Hepatocyte (in vitro differentiated cells): ENCODE measurements around the gene ABHD1. TPM values are rescaled to one million over a fixed set of nuclear protein-coding genes. Genes with fewer than 3 reads are reported as not detected.

Experiments
- DNase-seq: peaks from one replicate; pipeline ENCODE4 v3.0.0-alpha.2; 2016; ENCODE audit warnings: low spot score
- H2AFZ ChIP-seq: fragments of 200-600 bp; sonication (generic); 2 replicates; pipeline ENCODE4 v1.6.0; 2016; ENCODE audit warnings: antibody characterized with exemption, mild to moderate bottlenecking
- H3K27ac ChIP-seq: fragments of 200-600 bp; sonication (generic); 2 replicates; pipeline ENCODE4 v1.5.1; 2016; ENCODE audit warnings: mild to moderate bottlenecking
- H3K27me3 ChIP-seq: fragments of 200-600 bp; sonication (generic); 2 replicates; pipeline ENCODE4 v1.6.1; 2016
- H3K36me3 ChIP-seq: fragments of 200-600 bp; sonication (generic); replicated peaks from 2 replicates; pipeline ENCODE4 v1.5.1; 2016; ENCODE audit warnings: low read depth; ENCODE audit not compliant: insufficient read depth
- H3K4me1 ChIP-seq: fragments of 200-600 bp; sonication (generic); 2 replicates; pipeline ENCODE4 v1.5.1; 2016; ENCODE audit warnings: mild to moderate bottlenecking, moderate library complexity; ENCODE audit not compliant: insufficient read depth
- H3K4me2 ChIP-seq: fragments of 200-600 bp; sonication (generic); 2 replicates; pipeline ENCODE4 v1.6.0; 2016
- H3K4me3 ChIP-seq: fragments of 200-600 bp; sonication (generic); 2 replicates; pipeline ENCODE4 v1.5.1; 2016; ENCODE audit warnings: mild to moderate bottlenecking
- H3K79me2 ChIP-seq: fragments of 200-600 bp; sonication (generic); 2 replicates; pipeline ENCODE4 v1.6.0; 2017; ENCODE audit warnings: mild to moderate bottlenecking
- H3K9me2 ChIP-seq: fragments of 200-600 bp; sonication (generic); replicated peaks from 2 replicates; pipeline ENCODE4 v1.6.0; 2017; ENCODE audit warnings: mild to moderate bottlenecking; ENCODE audit not compliant: insufficient read depth
- H3K9me3 ChIP-seq: fragments of 200-600 bp; sonication (generic); 2 replicates; pipeline ENCODE4 v1.5.1; 2016; ENCODE audit warnings: low read depth, mild to moderate bottlenecking
- H4K20me1 ChIP-seq: fragments of 200-600 bp; sonication (generic); 2 replicates; pipeline ENCODE4 v1.6.0; 2016; ENCODE audit warnings: mild to moderate bottlenecking; ENCODE audit not compliant: insufficient read depth, poor library complexity, severe bottlenecking
- EZH2 ChIP-seq: fragments of 200-600 bp; sonication (generic); IDR thresholded peaks from 2 replicates; pipeline ENCODE4 v1.6.1; 2016; ENCODE audit warnings: antibody characterized with exemption, mild to moderate bottlenecking, borderline replicate concordance
- EZH2phosphoT487 ChIP-seq: fragments of 200-600 bp; sonication (generic); IDR thresholded peaks from one replicate; pipeline ENCODE4 v1.6.1; 2018; ENCODE audit warnings: antibody characterized with exemption, mild to moderate bottlenecking, low read depth, moderate library complexity; ENCODE audit not compliant: unreplicated experiment, severe bottlenecking
- WGBS: methylation state at CpG from one replicate; pipeline ENCODE4 v1.1.6; 2016; ENCODE audit warnings: low lambda C conversion rate; ENCODE audit errors: missing lambda C conversion rate; 5-methylcytosine and 5-hydroxymethylcytosine counted together
- polyA plus RNA-seq: library from polyadenylated mRNA; unstranded; fragments of >200 nt; fragmentation: Nextera tagmentation; extraction: Ambion mirVana; gene quantifications from 2 replicates; pipeline ENCODE4 v1.2.1, GENCODE V29; 2016
- total RNA-seq: library from RNA; depleted of rRNA; stranded (reverse); fragments of >200 nt; gene quantifications from 2 replicates; pipeline ENCODE4 v1.2.3, GENCODE V29; 2014
- TF ChIP-seq, protein P1 (sequence below): fragments of 200-600 bp; sonication (generic); IDR thresholded peaks from 2 replicates; pipeline ENCODE4 v1.5.1; 2016; ENCODE audit warnings: antibody characterized with exemption, mild to moderate bottlenecking; ENCODE audit not compliant: poor library complexity

The ABHD1 gene
- total and polyA plus RNA-seq, 2 experiments from 2014 or later, result 0.03 to 0.58 TPM

DNA sequence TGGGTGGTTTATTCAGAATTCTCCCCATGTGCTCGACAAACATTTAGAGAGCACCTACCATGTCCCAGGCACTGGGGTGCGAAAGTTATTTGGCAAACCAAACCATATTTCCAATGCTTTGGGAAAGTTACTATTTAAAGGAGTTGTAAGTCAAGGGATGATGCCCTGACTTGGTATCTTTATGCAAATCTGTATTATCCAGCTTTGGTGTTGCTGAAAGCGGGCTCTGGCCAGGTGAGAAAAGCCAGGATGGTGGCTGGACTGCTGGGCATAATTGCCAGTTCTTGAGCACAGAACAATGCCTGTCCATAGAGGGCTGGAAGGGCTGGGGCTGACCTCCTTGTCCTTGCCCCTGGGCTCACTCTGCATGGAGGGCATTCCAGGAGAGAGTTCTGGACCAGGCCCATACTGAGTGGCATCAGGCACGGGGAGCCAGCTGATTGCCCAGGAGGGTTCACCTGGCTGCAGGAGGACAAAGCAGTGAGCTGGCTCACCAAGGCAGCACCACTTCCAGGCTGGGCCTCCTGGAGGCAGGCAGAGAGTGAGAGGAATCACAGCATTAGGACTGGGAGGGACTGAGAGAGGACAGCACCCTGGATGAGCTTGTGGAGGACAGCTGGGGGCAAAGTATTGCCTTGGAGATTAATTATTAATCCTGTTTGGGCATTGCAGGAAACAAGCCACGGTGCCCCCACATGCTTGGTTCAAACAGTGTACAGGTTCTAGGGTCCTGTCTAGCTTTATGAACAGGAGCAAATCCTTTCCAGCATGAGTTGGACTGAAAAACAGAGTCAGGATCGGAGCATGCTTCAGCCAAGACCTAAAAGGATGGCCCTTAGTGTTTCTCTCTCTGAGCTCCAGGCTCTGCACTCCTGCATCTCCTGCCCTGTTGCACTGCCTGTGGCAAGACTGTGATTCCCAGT is 29.9 kb upstream of the ABHD1 start:
- Histone ChIP-seq H3K79me2 (no peaks in the 10 kb centered on the region), H3K4me1 (peaks cover 24% of the 10 kb centered on the region), H3K36me3 (no peaks in the 10 kb centered on the region), H4K20me1 (no peaks in the 10 kb centered on the region), H3K9me3 (no peaks in the 10 kb centered on the region), H3K9me2 (no peaks in the 10 kb centered on the region), H3K4me3 (no peak overlapping the region), H2AFZ (no peak overlapping the region), H3K27me3 (no peaks in the 10 kb centered on the region), H3K4me2 (peak overlapping the region; percentile 45), H3K27ac (peak overlapping the region; percentile 57)
- DNase-seq, result peak; percentile 45
- TF ChIP-seq EZH2phosphoT487 (no peak), EZH2 (no peak)
- TF ChIP-seq, protein P1, sequence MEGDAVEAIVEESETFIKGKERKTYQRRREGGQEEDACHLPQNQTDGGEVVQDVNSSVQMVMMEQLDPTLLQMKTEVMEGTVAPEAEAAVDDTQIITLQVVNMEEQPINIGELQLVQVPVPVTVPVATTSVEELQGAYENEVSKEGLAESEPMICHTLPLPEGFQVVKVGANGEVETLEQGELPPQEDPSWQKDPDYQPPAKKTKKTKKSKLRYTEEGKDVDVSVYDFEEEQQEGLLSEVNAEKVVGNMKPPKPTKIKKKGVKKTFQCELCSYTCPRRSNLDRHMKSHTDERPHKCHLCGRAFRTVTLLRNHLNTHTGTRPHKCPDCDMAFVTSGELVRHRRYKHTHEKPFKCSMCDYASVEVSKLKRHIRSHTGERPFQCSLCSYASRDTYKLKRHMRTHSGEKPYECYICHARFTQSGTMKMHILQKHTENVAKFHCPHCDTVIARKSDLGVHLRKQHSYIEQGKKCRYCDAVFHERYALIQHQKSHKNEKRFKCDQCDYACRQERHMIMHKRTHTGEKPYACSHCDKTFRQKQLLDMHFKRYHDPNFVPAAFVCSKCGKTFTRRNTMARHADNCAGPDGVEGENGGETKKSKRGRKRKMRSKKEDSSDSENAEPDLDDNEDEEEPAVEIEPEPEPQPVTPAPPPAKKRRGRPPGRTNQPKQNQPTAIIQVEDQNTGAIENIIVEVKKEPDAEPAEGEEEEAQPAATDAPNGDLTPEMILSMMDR, result no peak
- WGBS, result 78% methylated on average over 6 of the region's 6 CpGs

DNA sequence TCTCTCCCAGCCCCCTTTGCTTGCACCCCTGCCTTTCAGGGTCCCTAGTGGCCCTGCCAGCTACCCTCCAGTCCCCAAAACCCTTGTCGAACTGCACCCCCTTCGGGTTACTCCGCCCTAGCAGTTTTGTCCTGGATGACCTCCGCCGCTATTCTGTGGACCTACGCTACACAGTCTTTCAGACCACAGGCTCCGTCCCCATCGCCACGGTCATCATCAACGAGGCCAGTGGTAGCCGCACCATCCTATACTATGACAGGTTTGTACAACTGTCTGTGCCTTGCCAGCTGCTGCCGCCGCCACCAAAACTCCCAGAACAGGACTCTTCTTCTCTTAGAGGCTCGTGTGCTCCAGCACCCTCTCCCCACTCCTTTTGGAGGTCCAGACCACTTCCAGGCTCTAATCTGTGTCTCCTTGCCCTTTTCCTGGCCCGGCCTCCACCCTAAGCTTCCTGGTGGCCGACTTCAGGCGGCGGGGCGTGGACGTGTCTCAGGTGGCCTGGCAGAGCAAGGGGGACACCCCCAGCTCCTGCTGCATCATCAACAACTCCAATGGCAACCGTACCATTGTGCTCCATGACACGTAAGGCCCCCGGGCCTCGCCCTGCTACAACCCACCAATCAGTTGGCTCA is 29.1 kb upstream of the ABHD1 start:
- H3K4me1 ChIP-seq, result peaks cover 24% of the 10 kb centered on the region
- no peaks in the 10 kb centered on the region for H3K27me3 ChIP-seq
- H3K27ac ChIP-seq, result no peak overlapping the region
- H4K20me1 ChIP-seq, result no peaks in the 10 kb centered on the region
- no peaks in the 10 kb centered on the region for H3K79me2 ChIP-seq
- no peaks in the 10 kb centered on the region for H3K9me3 ChIP-seq
- H3K36me3 ChIP-seq, result no peaks in the 10 kb centered on the region
- TF ChIP-seq EZH2phosphoT487 (no peak), EZH2 (no peak)
- TF ChIP-seq, protein P1, result no peak
- no peak overlapping the region for H3K4me2 ChIP-seq
- H2AFZ ChIP-seq, result no peak overlapping the region
- H3K4me3 ChIP-seq, result no peak overlapping the region
- no peak for DNase-seq
- no peaks in the 10 kb centered on the region for H3K9me2 ChIP-seq
- 95% methylated on average over 24 of the region's 24 CpGs for WGBS

DNA sequence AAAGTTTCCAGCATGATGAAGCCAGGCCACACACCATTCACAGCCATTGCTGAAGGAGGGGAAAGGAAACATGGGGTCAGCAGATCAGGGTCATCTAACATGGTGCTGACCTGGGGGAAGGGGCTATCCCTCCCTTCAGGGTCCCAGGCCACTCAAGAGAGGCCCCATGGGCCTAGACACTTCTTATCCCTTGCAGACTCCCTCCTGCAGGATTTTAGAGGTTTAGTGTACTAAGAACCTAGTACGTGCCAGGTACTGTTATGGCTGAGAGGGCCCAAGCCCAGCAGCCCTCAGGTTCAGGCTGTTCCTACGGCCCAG is 28.2 kb upstream of the ABHD1 start:
- no peak for DNase-seq
- no peak for TF ChIP-seq EZH2
- TF ChIP-seq, protein P1, result no peak
- TF ChIP-seq EZH2phosphoT487, result no peak
- Histone ChIP-seq H4K20me1 (no peaks in the 10 kb centered on the region), H3K9me2 (no peaks in the 10 kb centered on the region), H3K27me3 (no peaks in the 10 kb centered on the region), H2AFZ (no peak overlapping the region), H3K4me1 (peaks cover 24% of the 10 kb centered on the region), H3K79me2 (no peaks in the 10 kb centered on the region), H3K9me3 (no peaks in the 10 kb centered on the region), H3K27ac (no peak overlapping the region), H3K36me3 (no peaks in the 10 kb centered on the region), H3K4me3 (no peak overlapping the region), H3K4me2 (no peak overlapping the region)
- WGBS, result 93% methylated on average over 2 of the region's 2 CpGs
